C4-2B (cell line): ENCODE data around the gene MS4A15.

ENCODE experiments used
- H3K27ac ChIP-seq: fragments of 450-650 bp; 2 replicates; pipeline ENCODE4 v1.5.1; 2017
- ZFX ChIP-seq: fragments of 450-650 bp; IDR thresholded peaks from 2 replicates; pipeline ENCODE4 v1.6.1; 2017
- TF ChIP-seq, protein P1 (sequence below): fragments of 450-650 bp; conservative IDR thresholded peaks from 2 replicates; pipeline ENCODE4 v1.5.1; 2017; ENCODE audit warnings: mild to moderate bottlenecking

Gene MS4A15

DNA sequence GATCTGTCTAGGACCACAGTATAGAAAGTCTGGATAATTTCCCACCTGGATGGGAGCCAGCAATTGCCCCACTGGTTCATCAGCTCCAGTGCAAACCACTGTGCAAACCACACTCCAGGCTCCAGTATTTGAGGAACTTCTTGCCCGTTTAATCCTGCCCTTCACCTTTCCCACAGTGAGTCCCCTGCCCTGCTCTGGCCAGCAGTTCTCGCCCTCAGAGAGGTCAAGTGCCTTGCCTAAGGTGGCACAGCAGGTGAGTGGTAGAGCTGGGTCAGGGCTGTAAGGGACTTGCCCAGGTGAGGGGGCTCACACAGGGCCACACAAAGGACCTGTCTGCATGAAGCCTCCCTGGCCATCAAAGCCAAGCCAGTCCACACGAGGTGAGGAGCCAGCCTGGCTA is 52.6 kb downstream of the MS4A15 start:
- no peak overlapping the region for H3K27ac ChIP-seq
- TF ChIP-seq, protein P1, sequence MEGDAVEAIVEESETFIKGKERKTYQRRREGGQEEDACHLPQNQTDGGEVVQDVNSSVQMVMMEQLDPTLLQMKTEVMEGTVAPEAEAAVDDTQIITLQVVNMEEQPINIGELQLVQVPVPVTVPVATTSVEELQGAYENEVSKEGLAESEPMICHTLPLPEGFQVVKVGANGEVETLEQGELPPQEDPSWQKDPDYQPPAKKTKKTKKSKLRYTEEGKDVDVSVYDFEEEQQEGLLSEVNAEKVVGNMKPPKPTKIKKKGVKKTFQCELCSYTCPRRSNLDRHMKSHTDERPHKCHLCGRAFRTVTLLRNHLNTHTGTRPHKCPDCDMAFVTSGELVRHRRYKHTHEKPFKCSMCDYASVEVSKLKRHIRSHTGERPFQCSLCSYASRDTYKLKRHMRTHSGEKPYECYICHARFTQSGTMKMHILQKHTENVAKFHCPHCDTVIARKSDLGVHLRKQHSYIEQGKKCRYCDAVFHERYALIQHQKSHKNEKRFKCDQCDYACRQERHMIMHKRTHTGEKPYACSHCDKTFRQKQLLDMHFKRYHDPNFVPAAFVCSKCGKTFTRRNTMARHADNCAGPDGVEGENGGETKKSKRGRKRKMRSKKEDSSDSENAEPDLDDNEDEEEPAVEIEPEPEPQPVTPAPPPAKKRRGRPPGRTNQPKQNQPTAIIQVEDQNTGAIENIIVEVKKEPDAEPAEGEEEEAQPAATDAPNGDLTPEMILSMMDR: no peak
- TF ChIP-seq ZFX: no peak

- TF ChIP-seq ZFX: no peak
- TF ChIP-seq, protein P1: no peak
- no peak overlapping the region for H3K27ac ChIP-seq
Measured at GRCh38 chr11:60809691-60810090, 53.0 kb downstream of the MS4A15 start.

DNA sequence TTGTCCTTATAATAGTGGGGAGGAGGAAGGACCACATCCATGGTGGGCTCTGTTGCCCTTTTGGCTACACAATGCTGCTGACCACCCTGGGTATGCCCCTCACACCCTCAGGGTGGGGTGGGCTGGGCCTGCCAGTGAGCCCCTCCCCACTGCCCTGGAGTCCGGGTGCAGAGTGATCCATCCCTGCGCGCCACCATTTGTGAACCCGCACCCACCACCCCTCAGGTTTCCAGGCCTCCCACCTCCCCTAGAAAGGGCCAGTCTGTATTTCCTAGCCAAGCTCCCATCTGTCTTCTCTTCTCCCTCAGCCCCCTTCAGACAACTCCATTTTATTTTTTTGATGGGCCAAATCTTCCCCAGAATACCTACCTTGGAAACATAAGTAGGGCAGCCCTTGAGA is 53.5 kb downstream of the MS4A15 start:
- no peak overlapping the region for H3K27ac ChIP-seq
- TF ChIP-seq, protein P1: no peak
- TF ChIP-seq ZFX: no peak

DNA sequence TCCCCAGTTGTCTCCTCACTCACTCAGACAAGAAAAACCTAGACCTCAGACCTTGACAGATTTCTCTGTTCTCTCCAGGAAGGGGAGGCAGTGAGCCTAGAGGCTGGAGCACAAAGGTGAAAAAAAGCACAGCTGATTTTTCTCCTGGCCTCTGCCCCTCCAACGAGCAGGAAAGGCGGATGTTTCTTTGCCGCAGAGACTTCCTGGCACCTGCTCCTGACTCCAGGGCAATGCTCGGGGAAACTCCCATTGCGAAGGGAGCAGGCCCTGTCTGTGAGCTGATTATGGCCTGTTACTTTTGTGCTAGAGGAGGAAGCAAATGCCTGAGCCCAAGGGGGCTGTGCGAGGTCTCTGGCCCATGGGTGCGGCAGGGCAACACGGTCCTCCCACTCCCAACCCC is 53.9 kb downstream of the MS4A15 start:
- H3K27ac ChIP-seq: no peak overlapping the region
- no peak for TF ChIP-seq ZFX
- TF ChIP-seq, protein P1: no peak

- no peak for TF ChIP-seq ZFX
- no peak overlapping the region for H3K27ac ChIP-seq
Measured at GRCh38 chr11:60813324-60813723, 56.7 kb downstream of the MS4A15 start.

DNA sequence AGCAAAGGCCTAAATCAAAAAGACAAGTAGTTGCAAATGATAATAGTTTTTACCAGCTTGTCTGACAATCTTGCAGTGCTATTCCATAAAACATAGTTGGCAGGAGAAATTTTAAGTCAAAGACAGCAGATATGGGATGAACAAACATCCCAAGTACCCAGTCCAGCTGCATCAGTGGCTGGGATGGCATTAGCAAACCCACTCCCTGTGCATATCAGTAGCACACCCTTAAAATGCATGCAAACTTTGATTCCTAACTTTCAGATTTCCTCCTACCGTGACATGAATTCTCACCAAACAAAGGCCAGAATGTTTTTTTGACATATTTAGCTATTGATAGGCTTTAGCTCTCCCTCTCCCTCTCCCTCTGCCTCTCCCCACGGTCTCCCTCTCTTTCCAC is 57.4 kb downstream of the MS4A15 start:
- no peak for TF ChIP-seq ZFX
- TF ChIP-seq, protein P1: no peak
- no peak overlapping the region for H3K27ac ChIP-seq

DNA sequence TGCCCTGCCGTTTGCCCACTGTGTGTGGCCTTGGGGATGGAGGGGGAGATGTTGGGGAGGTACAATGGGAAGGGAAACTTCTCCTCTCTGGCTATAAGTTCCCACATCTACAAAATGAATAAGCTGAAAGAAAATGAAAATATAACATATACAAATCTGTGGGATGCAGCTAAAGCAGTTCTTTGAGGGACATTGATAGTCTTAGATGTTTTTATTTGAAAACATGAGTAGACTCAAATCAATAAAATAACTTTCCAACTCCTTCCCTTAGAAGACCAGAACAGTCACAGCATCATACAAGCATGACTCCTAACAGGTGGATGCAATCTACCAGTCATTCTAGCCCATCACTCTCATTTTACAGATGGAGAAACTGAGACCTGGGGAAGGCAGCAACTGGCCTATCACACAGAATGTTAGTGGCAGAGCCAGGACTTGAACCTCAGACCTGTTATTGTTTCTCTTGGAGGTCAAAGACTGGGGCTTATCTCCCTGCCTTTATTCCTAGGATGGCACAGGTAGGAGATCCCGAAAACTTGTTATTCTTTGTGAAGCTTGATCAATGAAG is 60.0 kb downstream of the MS4A15 start:
- H3K27ac ChIP-seq: no peak overlapping the region
- no peak for TF ChIP-seq ZFX
- TF ChIP-seq, protein P1: no peak

GRCh38 chr11:60818057-60818456 is 61.4 kb downstream of the MS4A15 start:
- TF ChIP-seq ZFX: no peak
- TF ChIP-seq, protein P1: no peak
- H3K27ac ChIP-seq: no peak overlapping the region
